Measurements from ENCODE around the gene CATSPER2. TPM values are rescaled to one million over a fixed set of nuclear protein-coding genes. Genes with fewer than 3 reads are reported as not detected.
"Not testable (repeated sequence)": the region's sequence is repeated elsewhere in the genome, so short reads cannot be mapped to it uniquely, and the experiment has no call there.

Gene CATSPER2
- total RNA-seq, 2 experiments from 2014 or later: 1.4 to 1.5 TPM

DNA sequence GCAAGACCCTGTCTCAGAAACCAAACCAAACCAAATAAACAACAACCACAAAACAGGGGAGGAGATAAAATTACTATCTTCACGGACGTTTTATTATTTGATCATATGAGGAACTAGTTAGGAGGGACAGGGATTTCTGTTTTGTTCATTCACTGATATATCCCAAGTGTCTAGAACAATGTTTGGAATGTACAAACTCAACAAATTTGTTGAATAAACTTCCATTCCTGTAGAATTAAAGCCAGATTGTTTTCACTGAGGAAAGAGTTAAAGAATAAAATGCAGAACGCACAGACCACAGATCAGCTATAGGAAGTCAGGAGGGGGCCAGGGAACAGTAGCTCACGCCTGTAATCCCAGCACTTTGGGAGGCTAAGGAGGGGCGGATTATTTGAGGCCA, 23.5 kb downstream of the CATSPER2 start:
- Mint-ChIP-seq H3K4me3 (no peak overlapping the region), H3K27me3 (peaks cover 12% of the 10 kb centered on the region)

DNA sequence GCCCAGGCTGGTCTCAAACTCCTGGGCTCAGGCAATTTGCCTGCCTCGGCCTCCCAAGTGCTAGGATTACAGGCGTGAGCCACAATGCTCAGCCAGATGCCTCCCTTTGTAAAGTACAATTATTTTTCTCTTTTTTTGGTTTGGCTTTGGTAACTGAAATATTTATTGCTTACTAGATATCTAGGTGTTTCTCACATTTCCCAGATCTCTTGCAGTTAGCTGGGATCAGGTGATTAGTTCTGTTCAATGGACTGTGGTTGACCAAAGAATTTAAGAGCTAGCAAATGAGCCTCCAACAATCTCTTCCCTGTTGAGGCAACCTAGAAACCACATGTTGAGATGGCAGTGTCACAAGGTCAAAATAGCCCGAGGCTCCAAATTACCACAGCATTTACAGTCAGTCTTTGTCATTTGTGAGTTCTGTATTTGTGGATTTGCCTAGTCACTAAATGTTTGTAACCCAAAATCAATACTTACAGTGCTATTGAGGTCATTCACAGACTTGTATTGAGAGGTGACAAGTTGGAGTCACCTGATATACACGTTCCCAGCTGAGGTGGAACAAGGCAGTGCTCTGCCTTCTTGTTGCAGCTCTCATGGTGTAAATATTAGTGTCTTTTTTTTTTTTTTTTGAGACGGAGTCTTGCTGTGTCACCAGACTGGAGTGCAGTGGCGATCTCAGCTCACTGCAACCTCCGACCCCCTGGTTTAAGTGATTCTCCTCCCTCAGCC, 26.4 kb downstream of the CATSPER2 start:
- peaks cover 17% of the 10 kb centered on the region for H3K27me3 Mint-ChIP-seq
- H3K9me3 Mint-ChIP-seq; POLR2A ChIA-PET; H3K27ac Mint-ChIP-seq; H3K36me3 Mint-ChIP-seq (ENCODE audit: low read depth); H3K4me3 Mint-ChIP-seq; DNase-seq; H3K4me1 Mint-ChIP-seq; CTCF ChIA-PET: not testable (repeated sequence)

More for the DNA sequence above, 23.5 kb downstream of the CATSPER2 start:
- no peaks in the 10 kb centered on the region for H3K36me3 Mint-ChIP-seq (ENCODE audit: low read depth)
- DNase-seq: no peak
- no peaks in the 10 kb centered on the region for H3K9me3 Mint-ChIP-seq
- H3K27ac Mint-ChIP-seq: no peak overlapping the region
- POLR2A ChIA-PET: no interaction called here
- CTCF ChIA-PET: no interaction called here
- no peaks in the 10 kb centered on the region for H3K4me1 Mint-ChIP-seq

DNA sequence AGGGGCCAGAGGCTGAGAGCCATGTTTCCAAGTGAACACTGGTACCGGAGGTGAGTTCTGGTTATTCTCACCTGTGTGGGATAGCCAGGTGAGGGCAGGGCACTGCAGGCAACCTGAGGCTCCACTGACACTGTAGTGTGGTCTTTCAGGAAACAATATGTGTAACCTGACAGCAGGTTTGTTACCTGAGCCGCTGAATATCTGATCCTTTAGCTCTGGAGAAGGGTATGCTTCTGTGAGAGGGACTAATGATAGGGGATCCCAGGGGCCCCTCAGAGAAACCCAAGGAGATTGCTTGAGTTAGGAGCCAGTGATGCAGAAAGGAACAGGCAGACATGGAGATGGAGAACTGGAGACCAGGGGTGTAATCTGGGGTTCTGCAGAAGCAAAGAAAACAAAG, 29.9 kb downstream of the CATSPER2 start, which contains the start of gene STRC:
TSS of gene STRC (minus strand) at position 101 of the 400 bp plus-strand sequence. CDS start at position 23, 78 bp downstream.
- H3K9me3 Mint-ChIP-seq; H3K4me3 Mint-ChIP-seq; POLR2A ChIA-PET; H3K36me3 Mint-ChIP-seq (ENCODE audit: low read depth); DNase-seq; H3K4me1 Mint-ChIP-seq; CTCF ChIA-PET; H3K27ac Mint-ChIP-seq: not testable (repeated sequence)
- peaks cover 11% of the 10 kb centered on the region for H3K27me3 Mint-ChIP-seq

DNA sequence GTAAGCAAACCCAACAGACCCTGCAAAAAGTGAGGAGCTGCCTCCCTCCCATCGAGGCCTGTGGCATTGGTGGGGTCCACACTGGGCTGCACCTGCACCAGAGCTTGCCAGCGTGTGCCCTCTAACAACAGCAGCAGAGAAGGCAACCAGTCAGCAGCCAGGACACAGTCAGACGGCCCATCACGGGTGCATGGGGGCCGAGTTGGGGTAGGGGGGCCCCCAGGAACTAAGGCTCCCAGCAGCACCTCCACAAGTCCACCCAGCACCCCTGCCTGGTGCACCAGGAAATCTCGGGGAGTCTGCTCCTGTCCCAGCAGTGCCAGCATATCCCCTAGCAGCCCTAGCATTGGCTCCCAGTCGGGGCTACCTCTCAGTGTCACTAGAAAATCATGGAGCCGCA, 30.9 kb downstream of the CATSPER2 start:
- DNase-seq; H3K27ac Mint-ChIP-seq; H3K4me3 Mint-ChIP-seq; H3K36me3 Mint-ChIP-seq (ENCODE audit: low read depth); POLR2A ChIA-PET; H3K4me1 Mint-ChIP-seq; H3K9me3 Mint-ChIP-seq; CTCF ChIA-PET: not testable (repeated sequence)
- peaks cover 11% of the 10 kb centered on the region for H3K27me3 Mint-ChIP-seq

DNA sequence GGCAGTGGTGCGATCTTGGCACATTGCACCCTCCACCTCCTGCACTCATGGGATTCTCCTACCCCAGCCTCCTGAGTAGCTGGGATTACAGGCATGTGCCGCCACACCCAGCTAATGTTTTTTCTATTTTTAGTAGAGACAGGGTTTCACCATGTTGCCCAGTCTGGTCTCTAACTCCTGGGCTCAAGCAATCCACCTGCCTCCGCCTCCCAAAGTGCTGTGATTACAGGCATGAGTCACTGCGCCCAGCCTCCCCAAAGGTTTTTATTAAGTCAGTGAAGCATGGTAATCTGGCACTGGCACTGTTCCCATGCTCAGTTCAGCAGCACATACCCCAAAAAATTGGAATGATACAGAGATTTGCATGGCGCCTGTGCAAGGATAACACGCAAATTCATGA, 46.4 kb downstream of the CATSPER2 start:
- H3K4me1 Mint-ChIP-seq; H3K36me3 Mint-ChIP-seq (ENCODE audit: low read depth); H3K27ac Mint-ChIP-seq; POLR2A ChIA-PET; CTCF ChIA-PET; H3K4me3 Mint-ChIP-seq; DNase-seq; H3K9me3 Mint-ChIP-seq: not testable (repeated sequence)
- peaks cover 18% of the 10 kb centered on the region for H3K27me3 Mint-ChIP-seq

DNA sequence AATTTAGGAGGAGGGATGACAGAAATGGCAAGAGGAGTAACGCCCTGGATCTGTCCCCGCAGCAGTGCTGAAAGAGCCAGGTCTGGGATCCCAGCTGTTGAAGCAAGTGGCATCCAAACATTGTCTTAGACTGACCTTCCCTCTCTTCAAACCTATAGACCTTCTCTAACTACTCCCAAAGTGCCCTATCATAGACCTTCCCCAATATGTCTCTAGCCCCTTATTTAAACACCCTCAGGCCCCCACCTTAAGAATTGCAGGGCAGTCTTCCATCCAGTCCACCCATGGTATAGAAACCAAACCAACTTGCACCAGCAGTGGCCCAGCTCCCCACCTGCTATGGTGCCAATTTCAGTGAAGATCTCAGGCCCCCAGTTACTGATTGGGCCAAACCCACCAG, 48.4 kb downstream of the CATSPER2 start:
- H3K36me3 Mint-ChIP-seq (ENCODE audit: low read depth); H3K4me1 Mint-ChIP-seq; H3K4me3 Mint-ChIP-seq; H3K27ac Mint-ChIP-seq; DNase-seq; H3K9me3 Mint-ChIP-seq; POLR2A ChIA-PET; CTCF ChIA-PET: not testable (repeated sequence)
- peaks cover 22% of the 10 kb centered on the region for H3K27me3 Mint-ChIP-seq

DNA sequence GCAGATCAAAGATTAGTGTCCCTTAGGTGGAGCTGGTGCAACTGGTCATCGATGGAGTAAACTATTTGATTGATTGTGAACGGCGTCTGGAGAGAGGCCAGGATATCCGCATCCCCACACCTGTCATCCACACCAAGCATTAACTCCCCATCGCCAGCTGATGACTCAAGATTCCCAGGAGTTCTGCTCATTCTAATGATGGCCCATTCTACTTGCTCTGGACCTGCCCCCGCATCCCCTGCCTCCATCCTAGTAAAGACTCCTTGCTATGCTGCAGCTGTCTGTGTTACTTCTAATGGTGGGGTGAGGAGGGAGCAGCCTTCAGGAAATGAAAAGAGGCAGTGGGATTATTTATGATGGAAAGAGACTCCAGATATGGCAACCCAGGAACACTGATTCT, 49.5 kb downstream of the CATSPER2 start:
- H3K9me3 Mint-ChIP-seq; CTCF ChIA-PET; DNase-seq; H3K27ac Mint-ChIP-seq; POLR2A ChIA-PET; H3K4me1 Mint-ChIP-seq; H3K36me3 Mint-ChIP-seq (ENCODE audit: low read depth); H3K4me3 Mint-ChIP-seq: not testable (repeated sequence)
- peaks cover 19% of the 10 kb centered on the region for H3K27me3 Mint-ChIP-seq

DNA sequence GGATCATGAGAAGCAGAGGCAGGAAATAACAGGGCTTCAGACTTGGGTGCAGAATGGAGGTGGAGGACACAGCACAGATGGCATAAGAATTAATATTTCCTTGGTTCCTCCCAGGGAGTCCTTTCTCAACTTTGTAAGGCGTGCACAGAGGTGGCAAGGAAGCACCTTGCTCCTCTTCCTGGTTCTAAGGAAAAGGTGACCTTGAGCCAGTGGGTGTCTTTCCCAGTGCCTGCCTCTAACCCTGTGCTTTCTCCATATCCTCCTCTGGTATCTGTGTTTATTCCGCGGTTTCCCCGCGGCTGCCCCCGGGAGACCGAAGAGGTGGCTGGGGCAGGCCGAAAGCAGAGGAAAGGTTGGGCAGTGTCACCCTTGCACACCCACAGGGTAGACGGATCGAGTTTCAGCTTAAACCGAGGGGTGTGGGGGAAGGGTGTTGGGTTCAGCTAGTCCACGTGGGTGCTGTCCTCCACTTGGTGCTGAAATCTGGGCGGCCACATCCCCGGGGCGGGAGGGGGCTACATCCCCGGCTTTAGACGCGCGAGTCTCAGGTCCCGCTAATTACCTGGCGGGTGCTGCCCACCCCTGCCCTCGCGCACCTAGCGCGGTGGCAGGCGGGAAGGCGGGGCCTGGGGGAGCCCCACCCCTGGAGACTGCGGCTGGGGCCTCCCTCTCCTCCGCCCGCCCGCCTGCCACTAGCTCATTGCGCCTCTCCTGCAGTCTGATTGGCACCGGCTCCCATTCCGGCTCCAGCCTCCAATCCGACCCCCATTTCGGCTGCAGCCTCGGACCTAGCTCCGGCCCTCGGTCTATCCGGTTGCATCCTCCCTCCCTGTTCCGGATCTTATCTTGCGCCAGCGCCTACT, 55.1 kb downstream of the CATSPER2 start, which contains the start of gene CKMT1B:
TSS of gene CKMT1B (plus strand) at position 700 of the 863 bp plus-strand sequence. CDS start 192 bp downstream, outside the sequence.
- H3K9me3 Mint-ChIP-seq; DNase-seq; H3K27ac Mint-ChIP-seq; CTCF ChIA-PET; H3K36me3 Mint-ChIP-seq (ENCODE audit: low read depth); H3K4me3 Mint-ChIP-seq; H3K4me1 Mint-ChIP-seq; POLR2A ChIA-PET: not testable (repeated sequence)
- H3K27me3 Mint-ChIP-seq: peaks cover 11% of the 10 kb centered on the region

DNA sequence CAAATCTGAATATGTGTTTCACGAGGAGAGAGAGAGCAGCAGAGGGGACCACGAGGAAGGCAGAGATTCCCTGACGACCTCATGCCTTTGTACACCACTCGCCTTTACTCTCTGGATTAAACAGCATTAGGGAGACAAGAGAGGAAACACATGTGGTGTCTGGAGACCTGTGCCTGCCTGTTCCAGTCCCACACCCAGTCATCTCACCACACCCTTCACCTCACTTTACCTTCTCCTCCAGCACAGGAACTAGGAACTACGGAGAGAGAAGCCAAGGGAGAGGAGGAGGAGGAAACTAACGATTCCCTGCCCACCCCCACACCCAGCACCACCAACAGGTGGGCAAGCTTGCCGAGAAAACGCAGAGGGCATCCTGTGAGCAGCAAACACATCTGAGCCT, 55.8 kb downstream of the CATSPER2 start:
- H3K27ac Mint-ChIP-seq, DNase-seq: not testable (repeated sequence)

DNA sequence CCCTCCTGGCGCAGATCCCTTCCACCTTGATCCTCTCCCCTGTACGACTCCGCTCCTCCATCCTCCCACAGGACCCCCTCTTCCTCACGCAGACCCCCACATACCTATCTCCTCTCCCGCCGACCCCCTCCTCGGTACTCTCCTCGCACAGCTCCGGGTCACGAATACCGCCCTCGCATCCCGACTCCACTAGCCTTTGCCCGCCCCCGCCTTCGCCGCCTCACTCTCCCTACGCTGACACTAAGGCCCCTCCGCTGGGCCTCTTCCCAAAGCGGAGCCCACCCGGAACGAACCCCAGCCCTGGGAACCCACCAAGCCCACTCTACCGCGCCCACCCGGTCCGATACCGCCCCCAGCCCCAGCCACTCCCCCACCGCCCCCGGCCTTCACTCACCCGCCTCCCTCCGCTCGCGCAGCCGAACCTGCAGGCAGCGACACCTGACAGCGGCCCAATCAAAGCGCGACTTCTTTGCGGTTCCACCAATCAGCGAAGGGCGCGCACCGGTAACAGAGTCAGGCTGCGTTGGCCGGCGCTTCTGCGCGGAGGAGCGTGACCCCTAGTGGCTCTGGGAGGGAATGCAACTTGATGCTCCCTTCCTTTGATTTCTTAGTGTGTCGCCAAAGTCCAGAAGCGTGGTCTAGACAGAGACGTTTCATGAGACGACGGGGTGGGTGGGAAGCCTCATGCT, 58.7 kb downstream of the CATSPER2 start, which contains the start of gene PPIP5K1:
TSS of gene PPIP5K1 (minus strand) at position 431 of the 689 bp plus-strand sequence. CDS start 5,704 bp downstream, outside the sequence.
- H3K36me3 Mint-ChIP-seq (ENCODE audit: low read depth); DNase-seq; H3K4me3 Mint-ChIP-seq; H3K27me3 Mint-ChIP-seq; POLR2A ChIA-PET; H3K4me1 Mint-ChIP-seq; H3K27ac Mint-ChIP-seq; CTCF ChIA-PET; H3K9me3 Mint-ChIP-seq: not testable (repeated sequence)

More for the DNA sequence above, 55.8 kb downstream of the CATSPER2 start:
- H3K4me3 Mint-ChIP-seq; H3K27me3 Mint-ChIP-seq; POLR2A ChIA-PET; H3K36me3 Mint-ChIP-seq (ENCODE audit: low read depth); H3K9me3 Mint-ChIP-seq; CTCF ChIA-PET; H3K4me1 Mint-ChIP-seq: not testable (repeated sequence)

Other genes with a start within 250 kb of the CATSPER2 start
- gene TP53BP1, start 155.7 kb downstream of the CATSPER2 start, total RNA-seq: 10 to 100 TPM; 22.9 to 27.9 TPM
- 1 to 10 TPM; 9.8 to 9.9 TPM for gene MAP1A, start 131.2 kb downstream of the CATSPER2 start, total RNA-seq
- 10 to 100 TPM; 24.0 to 24.3 TPM for gene PPIP5K1, start 58.6 kb downstream of the CATSPER2 start, total RNA-seq
- gene CKMT1B, start 54.8 kb downstream of the CATSPER2 start, total RNA-seq: not detected
- under 1 TPM; 0.20 to 0.33 TPM for gene STRC, start 30.0 kb downstream of the CATSPER2 start, total RNA-seq
- gene CKMT1A, start 45.0 kb upstream of the CATSPER2 start, total RNA-seq: not detected
- 100 to 1,000 TPM; 304 to 330 TPM for gene PDIA3, start 97.6 kb upstream of the CATSPER2 start, total RNA-seq
- gene ELL3, start 128.1 kb upstream of the CATSPER2 start, total RNA-seq: 1 to 10 TPM; 2.5 to 2.9 TPM
- 100 to 1,000 TPM; 956 to 981 TPM for gene SERF2, start 143.5 kb upstream of the CATSPER2 start, total RNA-seq
- gene SERINC4, start 151.4 kb upstream of the CATSPER2 start, total RNA-seq: under 1 TPM; 0.37 to 0.50 TPM
- gene HYPK, start 151.8 kb upstream of the CATSPER2 start, total RNA-seq: 10 to 100 TPM; 15.0 to 18.1 TPM
- 10 to 100 TPM; 38.8 to 42.2 TPM for gene MFAP1, start 175.8 kb upstream of the CATSPER2 start, total RNA-seq
- 10 to 100 TPM; 76.8 to 89.2 TPM for gene WDR76, start 178.2 kb upstream of the CATSPER2 start, total RNA-seq